Progenitor cell of endocrine pancreas (in vitro differentiated cells): ENCODE measurements around the gene GFM1. TPM values are rescaled to one million over a fixed set of nuclear protein-coding genes. Genes with fewer than 3 reads are reported as not detected.

Source experiments
- DNase-seq: peaks from one replicate; pipeline ENCODE4 v3.0.0; 2021; ENCODE audit warnings: low spot score; ENCODE audit not compliant: unreplicated experiment
- H3K27ac Mint-ChIP-seq: 2 replicates; pipeline ENCODE4 v1.8.0; 2021; ENCODE audit warnings: mild to moderate bottlenecking, moderate library complexity, mixed read lengths
- H3K27me3 Mint-ChIP-seq: 2 replicates; pipeline ENCODE4 v1.8.0; 2021; ENCODE audit warnings: mixed read lengths
- H3K36me3 Mint-ChIP-seq: 2 replicates; pipeline ENCODE4 v1.8.0; 2022; ENCODE audit warnings: mixed read lengths; ENCODE audit not compliant: insufficient read depth
- H3K4me1 Mint-ChIP-seq: 2 replicates; pipeline ENCODE4 v1.8.0; 2021; ENCODE audit warnings: low read depth, mixed read lengths
- H3K4me3 Mint-ChIP-seq: 2 replicates; pipeline ENCODE4 v1.8.0; 2021; ENCODE audit warnings: low read depth, mild to moderate bottlenecking, moderate library complexity, mixed read lengths
- H3K9me3 Mint-ChIP-seq: 2 replicates; pipeline ENCODE4 v1.8.0; 2021; ENCODE audit warnings: low read depth, mixed read lengths
- total RNA-seq: library from RNA; stranded (reverse); gene quantifications from 2 replicates; pipeline ENCODE4 v1.2.1, GENCODE V29; 2021
- TF ChIP-seq, protein P1 (sequence below): fragments of 200-600 bp; sonication (generic); IDR thresholded peaks from one replicate; pipeline ENCODE4 v1.5.0; 2021; ENCODE audit warnings: antibody characterized with exemption, mild to moderate bottlenecking; ENCODE audit not compliant: unreplicated experiment

Gene GFM1
- total RNA-seq, 1 donor from 2014 or later, result 33.2 TPM

DNA sequence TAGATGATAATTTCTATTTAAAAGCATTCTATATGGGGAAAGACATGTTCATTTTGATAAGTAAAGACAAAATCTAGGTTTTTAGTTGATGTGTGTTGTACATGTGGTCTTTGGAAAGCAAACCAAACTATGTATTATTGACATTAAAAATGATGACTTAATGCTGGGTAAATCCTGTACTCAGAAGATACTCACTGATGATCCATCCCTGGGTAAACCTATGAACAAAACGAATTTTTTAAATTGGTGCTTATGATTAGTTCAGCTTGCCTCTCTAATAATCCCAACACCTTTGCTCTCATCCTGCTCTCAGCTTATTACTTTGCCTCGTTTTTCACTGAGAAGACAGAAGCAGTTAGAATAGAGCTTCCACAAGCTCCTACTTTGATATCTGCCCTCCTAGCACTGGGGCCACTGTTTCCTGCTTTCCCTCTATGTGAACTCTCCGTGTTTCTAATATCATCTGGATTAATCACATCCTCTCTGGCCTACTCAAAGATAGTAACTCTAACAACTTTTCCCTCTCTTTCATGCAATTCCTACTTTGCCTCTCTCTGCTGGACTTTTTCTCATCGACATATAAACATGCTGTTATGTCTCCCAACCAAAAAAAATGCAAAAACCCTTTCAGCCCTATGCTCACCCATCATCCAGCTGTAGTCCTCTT, 58.6 kb downstream of the GFM1 start:
- H3K36me3 Mint-ChIP-seq, result peaks cover 2% of the 10 kb centered on the region
- DNase-seq, result no peak
- no peaks in the 10 kb centered on the region for H3K27me3 Mint-ChIP-seq
- no peak overlapping the region for H3K27ac Mint-ChIP-seq
- no peak overlapping the region for H3K4me3 Mint-ChIP-seq
- H3K9me3 Mint-ChIP-seq, result no peaks in the 10 kb centered on the region
- no peaks in the 10 kb centered on the region for H3K4me1 Mint-ChIP-seq
- TF ChIP-seq, protein P1, sequence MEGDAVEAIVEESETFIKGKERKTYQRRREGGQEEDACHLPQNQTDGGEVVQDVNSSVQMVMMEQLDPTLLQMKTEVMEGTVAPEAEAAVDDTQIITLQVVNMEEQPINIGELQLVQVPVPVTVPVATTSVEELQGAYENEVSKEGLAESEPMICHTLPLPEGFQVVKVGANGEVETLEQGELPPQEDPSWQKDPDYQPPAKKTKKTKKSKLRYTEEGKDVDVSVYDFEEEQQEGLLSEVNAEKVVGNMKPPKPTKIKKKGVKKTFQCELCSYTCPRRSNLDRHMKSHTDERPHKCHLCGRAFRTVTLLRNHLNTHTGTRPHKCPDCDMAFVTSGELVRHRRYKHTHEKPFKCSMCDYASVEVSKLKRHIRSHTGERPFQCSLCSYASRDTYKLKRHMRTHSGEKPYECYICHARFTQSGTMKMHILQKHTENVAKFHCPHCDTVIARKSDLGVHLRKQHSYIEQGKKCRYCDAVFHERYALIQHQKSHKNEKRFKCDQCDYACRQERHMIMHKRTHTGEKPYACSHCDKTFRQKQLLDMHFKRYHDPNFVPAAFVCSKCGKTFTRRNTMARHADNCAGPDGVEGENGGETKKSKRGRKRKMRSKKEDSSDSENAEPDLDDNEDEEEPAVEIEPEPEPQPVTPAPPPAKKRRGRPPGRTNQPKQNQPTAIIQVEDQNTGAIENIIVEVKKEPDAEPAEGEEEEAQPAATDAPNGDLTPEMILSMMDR, result no peak

DNA sequence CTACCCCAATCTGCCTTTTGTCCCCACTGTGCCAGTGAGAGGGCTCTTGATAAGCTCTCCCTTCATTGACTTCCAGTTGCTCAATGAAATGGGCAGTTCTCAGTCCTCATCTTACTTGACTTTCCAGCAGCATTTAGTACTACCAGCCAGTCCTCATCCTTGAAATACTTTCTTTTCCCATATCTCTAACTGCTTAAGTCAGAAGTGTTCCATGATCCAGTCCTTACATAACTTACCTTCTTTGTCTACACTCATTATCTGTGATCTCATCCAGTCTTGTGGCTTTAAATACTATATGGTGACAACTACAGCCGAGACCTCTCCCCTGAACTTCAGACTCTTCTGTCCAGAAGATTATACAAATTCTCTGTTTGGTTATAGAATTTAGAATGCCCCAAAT, 59.2 kb downstream of the GFM1 start:
- Mint-ChIP-seq H3K4me1 (no peaks in the 10 kb centered on the region), H3K27me3 (no peaks in the 10 kb centered on the region), H3K36me3 (peaks cover 7% of the 10 kb centered on the region), H3K9me3 (no peaks in the 10 kb centered on the region), H3K4me3 (no peak overlapping the region), H3K27ac (no peak overlapping the region)
- DNase-seq, result no peak
- TF ChIP-seq, protein P1, result no peak

DNA sequence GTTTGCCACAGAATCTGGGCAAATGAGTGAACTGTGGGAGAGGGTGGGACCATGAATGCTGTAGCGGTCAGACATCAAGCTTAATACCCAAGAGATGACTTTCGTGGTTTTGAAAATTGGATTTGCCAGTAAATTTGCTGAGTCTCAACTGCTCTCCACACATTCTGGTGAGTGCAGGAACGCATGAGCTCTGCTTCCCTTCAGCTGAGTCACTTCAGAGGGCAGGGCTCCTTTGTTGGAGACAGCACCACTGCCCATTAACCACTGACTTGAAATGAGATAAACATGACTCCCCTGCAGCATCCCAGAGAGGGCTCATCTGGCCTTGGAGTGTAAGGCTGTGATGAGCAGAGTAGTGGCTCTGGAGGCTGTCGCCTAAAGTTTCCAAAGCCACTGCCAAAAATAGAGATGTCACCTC, 65.3 kb downstream of the GFM1 start:
- H3K36me3 Mint-ChIP-seq, result peaks cover 7% of the 10 kb centered on the region
- no peaks in the 10 kb centered on the region for H3K27me3 Mint-ChIP-seq
- no peaks in the 10 kb centered on the region for H3K4me1 Mint-ChIP-seq
- no peak for DNase-seq
- TF ChIP-seq, protein P1, result no peak
- no peak overlapping the region for H3K4me3 Mint-ChIP-seq
- H3K9me3 Mint-ChIP-seq, result no peaks in the 10 kb centered on the region
- H3K27ac Mint-ChIP-seq, result no peak overlapping the region

DNA sequence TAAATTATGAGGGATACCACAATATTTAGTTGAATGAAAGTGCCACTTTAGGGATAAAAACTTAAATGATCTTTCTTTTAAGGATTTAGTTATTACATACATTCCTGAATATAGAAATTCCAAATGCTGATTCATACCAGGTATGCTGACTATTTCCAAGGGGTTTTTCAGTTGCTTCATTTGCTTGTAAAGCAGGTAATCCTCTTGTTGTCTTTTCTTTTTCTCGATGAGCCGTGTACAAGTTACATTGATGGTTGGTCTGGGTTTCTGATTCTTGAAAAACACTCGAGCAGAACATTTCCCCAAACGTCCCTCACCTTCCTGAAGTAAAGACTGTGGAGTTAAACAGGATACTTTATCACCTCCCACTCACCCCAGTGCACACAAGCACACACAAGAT, 66.3 kb downstream of the GFM1 start:
- Mint-ChIP-seq H3K9me3 (no peaks in the 10 kb centered on the region), H3K27me3 (no peaks in the 10 kb centered on the region), H3K27ac (no peak overlapping the region), H3K36me3 (peaks cover 7% of the 10 kb centered on the region), H3K4me1 (no peaks in the 10 kb centered on the region), H3K4me3 (no peak overlapping the region)
- TF ChIP-seq, protein P1, result no peak
- no peak for DNase-seq

DNA sequence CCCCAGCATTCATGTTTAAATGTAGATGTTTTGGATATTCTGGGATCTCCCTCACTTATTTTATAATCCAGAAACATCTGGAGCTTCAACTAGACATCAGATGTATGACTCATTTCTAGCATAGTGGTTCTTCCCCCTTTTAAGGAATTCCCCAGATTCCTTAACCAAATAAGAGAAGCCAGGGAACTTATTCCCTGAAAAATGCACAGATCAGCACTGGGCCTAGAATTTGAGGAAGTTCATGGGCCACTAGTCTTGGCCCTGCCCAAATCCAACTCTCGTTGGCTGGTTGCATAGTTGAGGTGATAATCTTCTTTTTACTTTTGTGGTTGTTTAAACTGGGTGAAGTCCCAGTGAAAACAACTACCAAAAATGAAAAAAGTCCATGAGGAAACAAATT, 67.6 kb downstream of the GFM1 start:
- Mint-ChIP-seq H3K27me3 (no peaks in the 10 kb centered on the region), H3K4me1 (no peaks in the 10 kb centered on the region), H3K9me3 (no peaks in the 10 kb centered on the region), H3K27ac (no peak overlapping the region), H3K36me3 (peaks cover 7% of the 10 kb centered on the region), H3K4me3 (no peak overlapping the region)
- no peak for DNase-seq
- TF ChIP-seq, protein P1, result no peak
